NAMALWA (cell line): ENCODE results near the gene DLG2.
"Not testable (repeated sequence)": the region's sequence is repeated elsewhere in the genome, so short reads cannot be mapped to it uniquely, and the experiment has no call there.

ENCODE experiments used
- DNase-seq: peaks from one replicate; pipeline ENCODE4 v3.0.0-alpha.2; 2015; ENCODE audit warnings: low spot score

The DLG2 gene

DNA sequence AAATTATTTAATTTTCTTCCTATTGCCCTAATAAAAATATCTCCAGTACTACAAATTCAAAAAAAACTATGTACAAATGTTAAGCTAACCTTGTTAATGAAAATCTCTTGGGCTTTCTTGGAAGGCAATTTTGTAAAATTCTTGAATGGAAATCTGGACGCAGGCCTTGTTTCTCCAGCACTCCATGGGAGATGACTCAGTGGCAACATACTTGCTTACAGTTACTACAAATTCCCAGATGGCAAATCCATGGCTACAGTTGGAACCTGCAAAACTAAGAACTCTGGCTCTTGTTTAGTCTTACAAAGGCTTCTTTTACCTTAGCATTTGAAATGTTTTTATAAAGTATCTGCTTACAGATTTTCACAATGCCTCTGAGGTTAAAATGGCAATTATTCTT is 725.2 kb downstream of the DLG2 start:
- no peak for DNase-seq

DNA sequence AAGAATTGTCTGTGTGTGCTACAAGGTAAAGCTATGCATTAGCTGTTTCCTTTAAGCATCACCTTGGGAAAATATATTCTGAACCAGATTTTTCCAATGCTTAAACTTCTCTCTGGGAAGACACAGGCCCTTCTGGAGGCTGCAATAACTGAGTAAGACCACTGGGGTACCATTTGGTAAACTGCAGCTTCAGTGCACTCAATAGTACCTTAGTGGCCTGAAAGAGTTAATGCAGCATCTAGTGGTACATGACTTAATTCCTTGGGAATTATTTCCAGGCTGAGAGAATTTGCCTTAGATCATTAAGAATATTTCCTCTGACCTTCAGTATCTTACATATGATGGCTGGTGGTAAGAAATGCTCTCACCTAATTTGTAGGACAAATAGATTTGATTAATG is 727.4 kb downstream of the DLG2 start:
- DNase-seq: peak; percentile 33

DNA sequence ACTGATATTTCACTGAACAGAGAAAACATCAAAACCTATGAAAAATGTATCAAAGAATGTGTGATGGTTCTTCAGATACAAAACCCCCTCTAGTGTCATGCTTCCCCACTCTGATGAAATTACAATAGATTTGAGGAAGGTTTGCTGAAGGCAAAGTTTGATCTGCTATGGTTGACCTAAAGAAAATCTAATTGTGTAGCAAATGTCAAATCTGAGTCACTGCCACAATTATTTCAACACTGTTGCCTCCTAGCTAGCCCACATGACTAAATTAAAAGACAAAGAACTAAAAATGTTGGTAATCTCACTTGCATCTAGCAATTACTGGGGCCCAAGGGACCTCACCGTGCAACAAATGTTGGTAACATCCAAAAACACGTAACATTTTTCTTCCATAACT is 728.0 kb downstream of the DLG2 start:
- DNase-seq: no peak

DNA sequence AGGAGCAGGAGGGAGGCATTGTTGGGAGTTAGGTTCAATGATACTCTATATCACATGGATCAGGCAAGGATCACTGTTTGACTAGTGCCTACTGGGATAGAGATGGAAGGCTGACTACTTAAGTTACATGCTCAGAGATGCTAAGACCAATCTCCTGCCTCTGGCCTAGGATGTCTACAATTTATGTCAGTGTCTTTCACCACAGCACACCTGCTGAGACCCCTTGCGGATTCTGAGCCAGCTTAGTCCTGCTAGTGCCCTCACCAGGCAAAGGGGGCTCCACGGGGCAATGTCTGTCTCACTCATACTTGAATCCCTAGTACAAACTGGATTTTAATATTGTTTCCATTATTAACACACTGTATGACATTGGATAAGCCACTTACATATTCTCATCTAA is 732.5 kb downstream of the DLG2 start:
- no peak for DNase-seq

DNA sequence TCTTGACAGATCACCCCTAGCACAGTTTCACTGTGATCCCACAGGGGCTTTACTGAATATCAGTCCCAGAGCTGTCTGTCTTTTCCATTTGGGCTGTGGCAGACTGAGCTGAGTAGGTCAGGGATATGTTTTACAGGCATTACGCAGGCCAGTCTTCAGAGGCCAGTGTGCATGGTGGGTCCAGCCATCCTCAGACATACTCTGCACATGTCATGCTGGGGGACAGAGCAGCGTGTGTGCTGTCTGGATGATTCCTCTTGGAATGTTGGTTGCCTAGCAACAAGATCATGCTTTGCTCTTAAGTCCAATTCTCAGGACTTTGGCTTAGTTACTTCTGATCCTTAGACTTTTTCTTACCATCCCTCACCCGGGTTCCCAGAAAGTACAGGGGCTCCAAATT is 736.5 kb downstream of the DLG2 start:
- no peak for DNase-seq

DNA sequence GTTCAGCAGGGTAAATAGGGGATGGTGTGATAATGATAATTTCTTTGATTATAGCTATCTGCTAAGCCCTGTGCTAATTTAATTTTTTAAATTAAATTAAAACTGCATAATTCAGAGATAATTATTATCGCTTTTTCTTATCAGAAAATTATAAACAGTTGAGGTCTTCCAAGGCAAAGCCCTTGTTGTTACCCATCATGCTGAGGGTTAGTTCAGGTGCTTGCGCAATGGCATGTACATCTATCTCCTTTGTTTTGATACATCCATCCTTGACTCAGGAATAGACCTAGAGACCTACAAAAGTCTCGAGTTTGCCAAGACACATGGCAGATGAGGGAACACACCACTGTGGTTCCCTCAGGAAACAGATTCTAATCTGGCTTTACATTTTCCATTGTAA is 737.6 kb downstream of the DLG2 start:
- DNase-seq: no peak

DNA sequence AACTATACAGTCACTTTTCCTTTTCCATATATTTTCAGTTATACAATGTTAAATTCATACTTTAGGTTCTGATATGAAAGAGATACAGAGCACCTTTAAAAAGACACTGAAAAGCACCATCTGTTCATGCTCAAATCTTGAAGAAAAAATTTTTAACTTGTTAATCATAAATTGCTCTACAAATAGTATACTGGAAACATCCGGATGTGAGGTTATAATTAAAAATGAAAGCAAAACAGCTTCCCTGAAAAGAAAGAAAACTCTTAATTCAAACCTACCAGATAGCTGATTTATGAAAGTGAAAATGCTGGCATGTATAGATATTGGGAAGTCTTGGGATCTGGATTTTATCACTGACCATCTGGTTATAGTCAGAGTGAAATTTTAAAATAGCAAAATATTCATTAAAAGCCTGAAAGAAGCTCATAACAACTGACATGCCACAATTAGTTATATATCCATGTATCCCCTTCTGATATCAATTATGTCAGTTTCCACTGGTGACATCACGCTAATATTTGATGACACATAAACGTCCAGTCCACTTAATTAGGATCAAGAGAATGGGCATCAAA is 740.0 kb downstream of the DLG2 start:
- no peak for DNase-seq

DNA sequence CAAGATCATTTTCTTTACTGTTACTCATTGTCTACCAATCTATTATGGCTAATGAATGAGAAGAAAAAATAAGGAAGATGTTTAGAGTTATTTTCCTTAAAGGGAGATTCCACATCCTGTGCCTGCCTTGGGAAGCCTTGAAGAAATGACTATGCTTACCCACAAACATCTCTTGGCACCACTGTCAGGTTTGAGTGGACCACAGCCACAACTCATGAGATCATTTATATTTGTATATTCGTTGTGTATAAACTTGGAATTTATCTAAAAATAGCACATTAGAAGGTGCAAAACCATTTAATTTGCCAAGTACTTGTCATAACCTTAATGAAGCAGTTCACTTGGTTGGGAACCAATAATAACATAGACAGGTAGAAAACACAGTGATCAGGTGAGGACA is 740.8 kb downstream of the DLG2 start:
- no peak for DNase-seq

DNA sequence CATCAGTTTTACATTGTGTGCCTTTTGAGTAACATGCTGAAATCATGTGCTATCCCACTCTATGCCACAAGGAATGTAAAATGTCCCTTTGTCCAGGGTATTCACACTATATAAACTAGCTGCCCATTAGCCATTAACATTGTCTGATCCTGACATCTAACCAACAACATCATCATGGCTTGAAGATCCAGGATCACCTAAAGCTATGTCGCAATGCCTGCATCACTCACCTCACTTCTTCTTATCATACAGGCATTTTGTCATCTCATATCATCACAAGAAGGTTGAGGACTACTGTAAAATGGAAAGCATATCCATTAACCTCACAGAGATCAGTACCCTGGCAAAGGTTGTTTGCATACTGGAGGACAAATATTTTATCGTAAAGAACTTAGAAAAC is 742.3 kb downstream of the DLG2 start:
- no peak for DNase-seq

DNA sequence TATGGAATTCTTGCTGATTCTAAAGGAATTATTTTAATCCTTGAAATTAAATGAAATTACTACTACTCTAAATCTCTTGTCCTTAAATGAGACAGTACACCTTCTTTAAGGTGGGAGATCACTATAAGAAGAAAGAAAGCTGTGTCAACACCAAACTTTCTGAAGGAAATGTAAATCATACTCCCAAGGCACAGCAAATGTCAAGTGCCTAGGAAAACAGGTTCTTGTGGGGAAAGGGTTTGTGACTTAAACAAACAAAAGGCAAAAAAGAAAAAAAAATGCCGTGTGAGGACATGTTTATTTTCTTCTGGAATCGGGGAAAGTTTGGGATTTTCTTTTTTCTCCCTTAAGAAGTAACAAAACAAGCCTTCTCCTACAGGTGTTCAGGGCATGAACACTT is 745.1 kb downstream of the DLG2 start:
- no peak for DNase-seq

DNA sequence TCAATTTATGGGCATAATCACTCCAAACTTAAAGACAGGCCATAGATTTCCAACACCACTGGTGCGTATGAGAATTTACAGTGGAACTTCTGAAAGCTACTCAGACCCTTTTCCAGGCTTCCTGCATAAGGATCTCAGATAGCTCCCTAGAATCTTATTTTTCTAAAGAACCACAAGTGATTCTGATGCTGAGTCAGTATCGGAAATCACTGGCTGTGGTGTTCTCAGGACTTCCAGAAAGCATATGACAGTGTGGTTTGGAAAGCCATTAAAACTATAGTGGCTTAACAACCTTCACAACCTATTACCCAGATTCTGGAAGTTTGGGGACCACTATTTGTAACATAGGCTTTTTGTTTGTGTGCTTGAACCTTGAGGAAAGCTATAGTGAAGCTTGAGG is 756.0 kb downstream of the DLG2 start:
- DNase-seq: no peak

DNA sequence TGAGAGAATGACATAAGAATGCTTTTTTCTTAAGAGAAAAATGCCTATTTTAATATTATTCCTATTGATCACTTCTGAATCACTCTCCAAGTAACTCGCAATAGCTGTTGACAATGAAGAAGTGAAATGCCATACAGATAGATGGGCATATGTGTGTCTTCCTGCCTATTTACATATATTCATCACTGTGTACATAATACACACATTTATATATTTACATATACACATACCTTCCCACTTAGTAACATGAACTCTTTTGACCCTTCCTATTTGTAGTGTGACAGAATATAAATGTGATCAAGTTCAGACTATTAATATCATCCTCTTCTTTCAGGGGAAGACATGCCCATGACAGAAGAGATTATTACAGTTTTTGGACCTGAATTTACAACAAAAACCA is 756.7 kb downstream of the DLG2 start:
- no peak for DNase-seq

DNA sequence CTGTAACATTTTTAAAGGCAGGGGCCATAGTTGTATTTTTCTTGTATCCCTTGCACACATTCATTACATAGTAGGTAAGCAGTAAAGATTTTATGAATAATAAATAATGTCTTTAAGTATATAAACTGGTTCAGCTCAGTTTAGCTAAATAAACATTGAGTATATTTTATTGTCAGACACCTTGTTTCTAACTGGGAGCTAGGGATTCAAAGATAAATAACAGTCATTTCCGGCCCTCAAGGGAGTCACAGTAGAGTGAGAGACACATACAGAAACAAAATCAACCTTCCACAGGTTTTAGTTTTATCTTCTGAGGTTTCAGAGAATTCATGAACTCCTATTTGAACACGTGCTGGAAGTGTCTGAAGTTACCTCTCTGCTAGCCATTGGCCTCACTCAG is 760.2 kb downstream of the DLG2 start:
- no peak for DNase-seq

DNA sequence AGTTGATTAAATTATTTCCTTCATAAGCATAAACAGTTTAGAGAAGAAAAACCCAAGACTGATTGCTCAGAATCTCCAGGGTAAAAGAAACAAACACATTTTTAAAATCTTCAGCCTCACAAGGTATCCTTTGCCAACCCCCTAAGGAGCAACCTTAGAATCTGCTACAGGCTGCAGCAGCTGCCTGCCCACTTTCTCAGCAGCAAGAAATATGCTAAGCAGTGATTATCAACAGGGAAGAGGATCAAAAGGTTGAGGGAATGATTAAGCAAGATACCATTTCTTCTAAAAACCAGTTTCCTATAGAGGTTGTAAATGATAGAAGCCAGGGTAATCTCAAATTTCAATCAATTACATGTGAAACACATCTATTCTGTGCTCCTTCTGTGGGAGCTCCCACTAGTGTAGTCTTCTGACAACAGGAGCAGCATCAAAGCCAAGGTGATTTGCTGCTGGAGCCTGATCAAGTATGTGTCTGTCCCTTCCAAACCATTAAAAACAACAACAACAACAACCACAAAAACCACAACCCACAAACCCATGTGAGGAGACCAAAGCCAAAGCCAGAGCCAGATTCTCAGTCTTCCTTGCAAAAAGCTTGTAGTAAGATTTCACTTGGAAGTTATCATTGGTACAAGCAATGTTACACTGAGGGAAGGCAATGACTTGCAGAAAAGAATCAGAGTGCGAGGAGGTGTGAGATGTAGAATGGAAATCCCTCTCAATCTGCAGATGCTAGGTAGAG is 761.2 kb downstream of the DLG2 start:
- DNase-seq: no peak

DNA sequence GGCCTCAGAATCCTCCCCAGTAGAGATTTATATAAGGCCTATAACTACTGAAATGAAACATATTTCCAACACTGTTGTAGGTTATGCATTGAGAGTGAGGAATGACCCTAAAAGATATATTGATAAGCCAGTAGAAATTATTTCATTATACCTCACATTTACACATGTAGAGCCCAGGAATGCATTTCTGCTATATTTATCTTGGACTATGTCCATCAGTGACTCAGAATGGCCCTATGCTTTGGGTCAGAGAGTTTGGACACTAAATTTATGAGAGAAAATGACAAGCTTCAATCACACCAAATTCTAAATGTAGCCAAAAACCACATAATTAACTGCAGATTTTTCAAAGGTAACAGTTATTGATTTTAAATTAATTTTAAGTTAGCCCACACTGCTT is 761.9 kb downstream of the DLG2 start:
- no peak for DNase-seq

DNA sequence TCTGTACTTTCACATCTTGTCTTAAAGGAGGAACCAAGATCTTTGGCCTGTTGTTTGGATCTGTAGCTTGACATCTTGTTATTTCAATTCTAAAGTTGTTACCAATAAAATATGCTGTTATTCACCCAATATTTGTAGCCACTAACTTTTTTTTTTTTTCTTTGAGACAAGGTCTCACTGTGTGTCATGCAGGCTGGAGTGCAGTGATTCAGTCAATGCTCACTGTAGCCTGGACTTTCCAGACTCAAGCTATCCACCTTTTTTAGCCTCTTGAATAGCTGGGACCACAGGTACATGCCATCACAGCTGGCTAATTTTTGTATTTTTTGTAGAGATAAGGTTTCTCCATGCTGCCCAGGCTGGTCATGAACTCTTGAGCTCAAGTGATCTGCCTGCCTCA is 769.4 kb downstream of the DLG2 start:
- no peak for DNase-seq

DNA sequence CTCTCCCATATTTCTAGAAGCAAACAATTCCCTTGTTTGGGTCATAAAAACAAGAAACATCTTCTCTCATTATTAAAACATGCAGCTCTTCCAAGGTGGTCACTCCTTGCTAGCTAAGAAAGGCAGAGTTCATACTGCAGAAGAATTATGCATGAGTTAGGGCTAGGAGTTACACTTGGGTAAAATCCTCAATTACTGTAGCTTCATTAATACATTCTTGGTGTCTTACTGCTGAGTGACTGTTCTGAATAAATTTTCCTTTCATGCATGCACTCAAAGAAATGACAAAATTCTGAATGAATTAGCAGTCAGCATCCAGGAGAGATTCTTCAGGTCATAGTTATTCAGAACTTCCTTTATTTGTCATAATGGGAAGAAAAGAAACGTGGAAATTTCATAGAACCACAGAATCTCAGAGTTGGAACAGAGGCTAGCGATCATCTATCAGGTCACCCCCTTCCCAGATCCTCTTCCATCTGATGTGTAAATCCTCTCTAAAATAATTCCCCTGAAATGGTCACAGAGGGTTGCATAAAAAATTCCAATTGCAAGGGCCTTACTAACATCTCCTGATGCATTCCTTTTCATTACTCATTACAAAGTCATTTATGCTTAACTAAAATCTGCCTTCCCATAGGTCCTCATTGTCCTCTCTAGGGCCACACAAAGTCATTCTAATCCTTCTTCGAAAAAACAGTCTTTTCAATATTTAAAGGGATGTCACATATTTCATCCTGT is 771.5 kb downstream of the DLG2 start:
- no peak for DNase-seq

DNA sequence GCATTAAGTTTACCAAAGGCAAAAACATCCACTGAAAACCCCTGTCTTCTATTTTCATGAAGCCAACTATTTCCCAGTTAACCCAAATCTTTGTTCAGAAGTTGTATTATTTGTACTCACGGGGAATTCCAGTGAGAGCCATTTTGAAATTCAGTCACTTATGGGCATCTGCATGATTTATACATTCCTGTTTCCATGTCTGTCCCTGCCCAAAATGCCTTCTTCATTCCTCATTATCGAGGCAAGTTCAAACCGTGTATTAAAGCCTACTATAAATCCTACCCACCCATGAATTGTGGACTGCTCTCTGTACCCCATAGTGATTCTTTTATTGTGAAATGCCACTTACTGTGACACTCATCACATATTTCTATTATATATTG is 772.7 kb downstream of the DLG2 start:
- DNase-seq: no peak

DNA sequence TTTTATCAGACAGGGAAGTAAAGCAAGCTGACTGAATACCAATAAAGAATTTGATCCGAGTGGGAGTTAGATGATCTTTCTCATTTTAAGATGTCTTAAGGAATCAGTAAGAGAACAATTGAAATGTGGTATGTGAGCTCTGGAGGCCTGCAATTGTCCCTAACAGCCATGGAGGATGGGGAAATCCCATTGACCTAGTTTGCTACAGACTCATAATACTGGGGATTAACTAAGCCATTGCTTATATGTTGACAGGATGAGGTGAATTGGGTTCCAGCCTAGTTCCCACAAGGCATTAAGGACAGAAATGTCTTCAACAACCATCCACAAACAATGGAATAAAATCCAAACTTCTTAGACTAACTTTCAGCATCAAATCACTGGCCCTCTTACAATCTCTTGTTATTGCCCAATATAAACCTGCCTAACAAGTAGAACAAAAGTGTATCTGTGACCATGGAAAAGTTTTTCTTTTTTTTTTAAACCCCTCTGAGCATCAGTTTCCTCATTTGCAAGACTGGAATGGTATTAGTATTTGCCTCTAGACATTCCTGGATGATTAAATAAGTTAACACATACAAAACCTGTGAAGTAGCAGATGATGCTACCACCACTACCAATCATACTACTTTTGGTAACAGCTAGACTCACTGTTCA is 773.2 kb downstream of the DLG2 start:
- DNase-seq: no peak

DNA sequence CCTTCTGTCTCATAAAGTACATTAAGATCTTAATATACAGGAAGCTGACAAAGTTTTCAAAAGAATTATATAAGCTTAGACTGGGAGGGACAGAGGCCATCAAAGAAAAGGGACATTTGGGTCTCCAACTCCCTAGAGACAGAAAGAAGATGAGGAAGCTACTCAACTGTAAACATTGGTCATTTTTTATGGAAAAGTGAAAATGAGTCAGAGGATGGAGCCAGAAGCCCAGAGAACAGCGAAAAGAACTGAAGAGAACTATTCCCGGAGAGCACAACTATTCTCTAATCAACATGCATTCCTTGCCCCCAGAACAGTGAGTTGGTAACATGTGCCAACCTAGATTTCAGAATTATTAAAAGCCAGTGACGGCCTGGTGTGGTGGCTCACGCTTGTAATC is 779.3 kb downstream of the DLG2 start:
- no peak for DNase-seq

DNA sequence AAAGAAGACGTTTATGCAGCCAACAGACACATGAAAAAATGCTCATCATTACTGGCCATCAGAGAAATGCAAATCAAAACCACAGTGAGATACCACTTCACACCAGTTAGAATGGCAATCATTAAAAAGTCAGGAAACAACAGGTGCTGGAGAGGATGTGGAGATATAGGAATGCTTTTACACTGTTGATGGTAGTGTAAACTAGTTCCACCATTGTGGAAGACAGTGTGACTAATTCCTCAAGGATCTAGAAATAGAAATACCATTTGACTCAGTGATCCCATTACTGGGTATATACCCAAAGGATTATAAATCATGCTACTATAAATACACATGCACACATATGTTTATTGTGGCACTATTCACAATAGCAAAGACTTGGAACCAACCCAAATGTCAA is 786.9 kb downstream of the DLG2 start:
- DNase-seq: not testable (repeated sequence)

DNA sequence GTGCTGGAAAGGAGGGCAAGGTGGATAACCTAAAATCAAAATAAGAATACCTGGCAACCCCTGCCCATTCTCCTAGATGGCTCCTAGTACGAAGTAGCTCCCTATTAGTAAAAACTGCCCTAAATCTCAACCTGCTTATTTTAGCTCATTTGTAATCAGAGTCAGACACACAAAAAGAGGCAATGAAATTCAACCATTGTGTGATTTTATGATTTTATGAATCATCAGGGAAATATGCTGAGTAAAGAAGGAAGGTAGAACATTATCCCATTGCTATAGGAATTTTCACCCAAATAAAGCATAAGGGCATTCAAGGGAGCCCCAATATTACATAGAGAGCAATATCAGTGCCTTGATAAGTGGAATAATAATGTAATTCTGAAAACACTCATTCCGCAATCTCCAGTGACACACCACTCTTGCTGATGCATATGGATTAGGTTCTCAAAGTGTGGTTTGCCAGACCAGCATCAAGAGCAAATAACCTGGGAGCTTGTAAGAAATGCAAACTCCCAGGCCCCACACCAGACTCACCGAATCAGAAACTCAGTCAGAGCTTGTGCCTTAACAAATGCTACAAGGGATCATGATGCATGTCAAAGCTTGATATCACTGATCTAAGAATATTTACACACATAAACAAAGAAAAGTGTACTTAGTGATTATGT is 789.6 kb downstream of the DLG2 start:
- no peak for DNase-seq

DNA sequence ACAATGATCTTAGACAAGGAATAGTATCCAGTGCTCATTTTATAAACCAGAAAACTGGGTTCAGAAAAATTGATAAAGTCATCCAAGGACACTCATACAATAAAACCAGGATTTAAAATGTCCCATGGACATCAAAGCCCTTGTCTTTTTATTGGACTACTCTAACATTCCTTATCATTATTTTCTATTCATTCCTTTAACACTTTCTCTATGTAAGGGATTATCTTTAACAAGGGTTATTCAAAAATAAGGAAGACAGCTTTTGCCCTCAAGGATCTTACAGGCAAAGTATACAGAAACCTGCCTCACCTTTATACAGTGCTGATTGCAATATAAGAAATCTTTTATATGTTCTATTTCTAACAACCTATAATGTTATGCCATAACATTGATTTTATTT is 790.8 kb downstream of the DLG2 start:
- no peak for DNase-seq
